Activated CD8-positive, alpha-beta T cell treated with anti-CD3 and anti-CD28 coated beads, Interleukin-2, amount 10 ng/mL, durations not matched to agents 7 days and 5 days (primary cell): Measurements from ENCODE around the gene FCN3. TPM values are rescaled to one million over a fixed set of nuclear protein-coding genes. Genes with fewer than 3 reads are reported as not detected.

Experiments used
- ATAC-seq: fragments of 150-1000 bp; cut with Tn5 transposase; one replicate; pipeline ENCODE4 v1.10.0; 2021; ENCODE audit warnings: moderate library complexity
- CTCF ChIA-PET: fragments of 350-600 bp; sonication (Branson Sonifier 250); formaldehyde crosslinking; loops from one replicate; lab custom pipeline; 2021; ENCODE audit warnings: antibody characterized with exemption; lab: Charles Lee
- POLR2A ChIA-PET: fragments of 350-600 bp; sonication (Branson Sonifier 250); formaldehyde crosslinking; loops from one replicate; lab custom pipeline; 2021; ENCODE audit warnings: antibody characterized with exemption; lab: Charles Lee
- DNase-seq: peaks from one replicate; pipeline ENCODE4 v3.0.0-alpha.2; 2020
- H3K27ac Mint-ChIP-seq: one replicate; pipeline ENCODE4 v1.8.0; 2021; ENCODE audit warnings: mild to moderate bottlenecking, mixed read lengths
- H3K27me3 Mint-ChIP-seq: one replicate; pipeline ENCODE4 v1.8.0; 2021; ENCODE audit warnings: low read depth, mixed read lengths
- H3K36me3 Mint-ChIP-seq: one replicate; pipeline ENCODE4 v1.8.0; 2021; ENCODE audit warnings: low read depth, mixed read lengths
- H3K4me1 Mint-ChIP-seq: one replicate; pipeline ENCODE4 v1.8.0; 2021; ENCODE audit warnings: low read depth, mixed read lengths
- H3K4me3 Mint-ChIP-seq: one replicate; pipeline ENCODE4 v1.8.0; 2021; ENCODE audit warnings: mild to moderate bottlenecking, mixed read lengths
- H3K9me3 Mint-ChIP-seq: one replicate; pipeline ENCODE4 v1.8.0; 2022; ENCODE audit warnings: mixed read lengths; ENCODE audit not compliant: insufficient read depth
- total RNA-seq, 2 experiments: library from RNA; stranded (reverse); gene quantifications; one replicate each; pipeline ENCODE4 v1.2.3, GENCODE V29; 2021

Gene FCN3
- total RNA-seq, 2 experiments from 2014 or later = not detected

GRCh38 chr1:27399251-27400025 is 24.8 kb upstream of the FCN3 start:
- H3K9me3 Mint-ChIP-seq = no peaks in the 10 kb centered on the region
- peaks cover 4% of the 10 kb centered on the region for H3K36me3 Mint-ChIP-seq
- H3K27me3 Mint-ChIP-seq = no peaks in the 10 kb centered on the region
- H3K4me1 Mint-ChIP-seq = peaks cover 27% of the 10 kb centered on the region
- no peak for ATAC-seq
- DNase-seq = no peak
- CTCF ChIA-PET = interaction anchor here (1.1 to 7.4 kb wide), 5 partner anchors 33 to 207 kb away, joined by 3 to 266 read pairs (median 7); partner anchors contain the start of gene MAP3K6
- no peak overlapping the region for H3K4me3 Mint-ChIP-seq
- POLR2A ChIA-PET = no interaction called here
- no peak overlapping the region for H3K27ac Mint-ChIP-seq

DNA sequence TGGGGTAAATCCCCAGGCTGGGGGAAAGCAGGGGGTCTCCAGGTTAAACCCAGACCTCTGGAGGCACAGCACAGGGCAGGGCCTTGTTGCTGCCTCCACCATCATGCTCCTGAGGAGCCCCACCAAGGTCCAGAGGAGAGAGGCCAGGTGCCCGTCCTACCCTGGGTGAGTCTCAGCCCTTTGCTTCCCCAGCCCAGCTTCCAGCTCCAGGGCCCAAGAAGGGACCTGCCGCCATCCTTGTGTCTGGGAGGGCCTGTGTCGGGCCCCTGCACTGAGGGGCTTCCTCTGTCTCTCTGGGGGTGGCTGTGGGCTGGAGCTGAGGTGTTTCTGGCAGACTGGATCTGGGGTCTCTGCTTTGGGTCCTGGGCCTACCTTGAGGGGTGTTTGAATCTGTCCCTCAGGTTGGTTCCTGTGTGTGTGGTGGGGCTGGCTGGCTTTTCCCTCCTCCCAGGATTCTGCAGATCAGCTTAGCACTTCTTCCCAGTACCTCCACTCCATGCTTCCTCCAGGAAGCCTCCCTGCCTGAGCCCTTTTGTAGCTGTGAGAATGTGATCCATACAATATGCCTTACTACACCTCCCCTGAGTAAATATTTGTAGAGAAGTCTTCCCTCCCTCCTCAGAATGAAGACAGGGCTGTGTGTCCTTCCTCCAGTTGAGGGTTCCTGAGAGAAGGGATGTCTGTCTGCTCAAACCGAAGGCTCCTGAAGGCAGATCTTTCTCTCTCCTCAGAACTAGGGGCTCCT is 24.0 kb upstream of the FCN3 start:
- Mint-ChIP-seq H3K4me3 (no peak overlapping the region), H3K36me3 (no peaks in the 10 kb centered on the region), H3K4me1 (peaks cover 19% of the 10 kb centered on the region), H3K9me3 (no peaks in the 10 kb centered on the region), H3K27me3 (no peaks in the 10 kb centered on the region), H3K27ac (no peak overlapping the region)
- ChIA-PET CTCF (interaction anchor here (0.5 to 7.4 kb wide), 9 partner anchors 11 to 264 kb away, joined by 3 to 266 read pairs (median 6); partner anchors contain the start of gene MAP3K6), POLR2A (interaction anchor here (0.8 kb wide), 1 partner anchor 209 kb away, joined by 3 read pairs; no protein-coding TSS in a partner anchor)
- ATAC-seq (no peak), DNase-seq (no peak)

DNA sequence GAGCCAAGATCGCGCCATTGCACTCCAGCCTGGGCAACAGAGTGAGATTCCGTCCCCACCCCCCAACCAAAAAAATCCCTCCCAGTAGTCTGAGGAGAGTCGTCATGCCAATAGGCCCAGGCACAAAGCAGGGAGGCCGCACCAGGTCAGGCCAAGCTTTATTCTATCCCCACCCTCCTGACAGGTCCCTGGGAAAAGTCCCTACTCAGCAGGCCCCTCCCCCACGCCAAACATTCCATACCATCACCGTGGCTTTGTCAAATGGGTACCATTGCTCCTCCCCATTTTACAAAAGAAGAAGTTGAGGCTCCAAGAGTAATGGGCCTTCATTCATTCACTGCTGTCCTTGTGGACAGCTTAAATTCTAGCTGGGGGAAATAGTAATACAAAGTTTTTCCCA is 23.1 kb upstream of the FCN3 start:
- Mint-ChIP-seq H3K9me3 (no peaks in the 10 kb centered on the region), H3K4me1 (peaks cover 17% of the 10 kb centered on the region), H3K27me3 (no peaks in the 10 kb centered on the region), H3K4me3 (no peak overlapping the region), H3K27ac (no peak overlapping the region), H3K36me3 (no peaks in the 10 kb centered on the region)
- POLR2A ChIA-PET = interaction anchor here (0.8 to 1.4 kb wide), 2 partner anchors 56 to 210 kb away, joined by 3 to 4 read pairs; partner anchors contain the start of gene SYTL1
- no peak for ATAC-seq
- CTCF ChIA-PET = interaction anchor here (0.7 to 7.4 kb wide), 12 partner anchors 10 to 265 kb away, joined by 3 to 266 read pairs (median 6); no protein-coding TSS in a partner anchor
- no peak for DNase-seq

DNA sequence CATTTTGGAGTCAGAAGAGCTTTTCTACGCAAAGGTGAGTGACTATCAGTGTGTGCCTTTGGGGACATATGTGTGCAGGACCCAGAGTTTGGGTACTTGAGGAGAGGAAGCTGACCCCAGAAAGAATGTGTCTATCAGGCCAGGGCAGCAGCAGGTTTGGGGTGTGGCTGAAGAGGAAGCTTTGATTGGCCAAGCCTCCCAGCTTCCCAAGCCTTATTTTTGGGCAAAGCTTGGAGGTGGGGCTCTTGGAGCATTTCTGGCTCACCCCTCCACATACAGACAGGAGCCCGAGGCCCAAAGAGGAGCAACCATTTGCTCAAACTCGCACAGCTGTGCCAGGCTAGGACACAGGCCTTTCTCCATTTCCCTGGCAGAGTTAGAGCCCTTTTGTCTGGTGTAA is 22.5 kb upstream of the FCN3 start:
- Mint-ChIP-seq H3K9me3 (no peaks in the 10 kb centered on the region), H3K27me3 (no peaks in the 10 kb centered on the region), H3K27ac (no peak overlapping the region), H3K36me3 (no peaks in the 10 kb centered on the region), H3K4me1 (peaks cover 15% of the 10 kb centered on the region), H3K4me3 (no peak overlapping the region)
- ChIA-PET CTCF (interaction anchor here (0.7 to 7.4 kb wide), 13 partner anchors 9 to 352 kb away, joined by 3 to 266 read pairs (median 5); no protein-coding TSS in a partner anchor), POLR2A (interaction anchor here (1.4 kb wide), 1 partner anchor 55 kb away, joined by 4 read pairs; the partner anchor contains the start of gene SYTL1)
- no peak for DNase-seq
- no peak for ATAC-seq

GRCh38 chr1:27395441-27396195 is 21.0 kb upstream of the FCN3 start:
- Mint-ChIP-seq H3K4me1 (peaks cover 23% of the 10 kb centered on the region), H3K4me3 (no peak overlapping the region), H3K27me3 (peaks cover 4% of the 10 kb centered on the region), H3K27ac (no peak overlapping the region), H3K9me3 (no peaks in the 10 kb centered on the region), H3K36me3 (no peaks in the 10 kb centered on the region)
- DNase-seq = peak; percentile 87
- peak; percentile 45 for ATAC-seq
- CTCF ChIA-PET = interaction anchor here (0.6 to 7.4 kb wide), 36 partner anchors 9 to 351 kb away, joined by 3 to 266 read pairs (median 6); partner anchors contain the start of genes AHDC1, CD164L2, FAM76A and MAP3K6
- POLR2A ChIA-PET = interaction anchor here (0.6 to 1.5 kb wide), 4 partner anchors 39 to 254 kb away, joined by 3 to 6 read pairs (median 4); no protein-coding TSS in a partner anchor

GRCh38 chr1:27394925-27395324 is 20.3 kb upstream of the FCN3 start:
- Mint-ChIP-seq H3K4me1 (peaks cover 23% of the 10 kb centered on the region), H3K36me3 (no peaks in the 10 kb centered on the region), H3K27me3 (peaks cover 8% of the 10 kb centered on the region), H3K9me3 (no peaks in the 10 kb centered on the region), H3K27ac (no peak overlapping the region), H3K4me3 (no peak overlapping the region)
- no peak for ATAC-seq
- ChIA-PET POLR2A (interaction anchor here (1.1 to 1.5 kb wide), 2 partner anchors 38 to 98 kb away, joined by 3 to 6 read pairs; no protein-coding TSS in a partner anchor), CTCF (interaction anchor here (0.7 to 7.4 kb wide), 37 partner anchors 9 to 398 kb away, joined by 3 to 266 read pairs (median 6); partner anchors contain the start of genes AHDC1, CD164L2, FAM76A and MAP3K6)
- DNase-seq = no peak

DNA sequence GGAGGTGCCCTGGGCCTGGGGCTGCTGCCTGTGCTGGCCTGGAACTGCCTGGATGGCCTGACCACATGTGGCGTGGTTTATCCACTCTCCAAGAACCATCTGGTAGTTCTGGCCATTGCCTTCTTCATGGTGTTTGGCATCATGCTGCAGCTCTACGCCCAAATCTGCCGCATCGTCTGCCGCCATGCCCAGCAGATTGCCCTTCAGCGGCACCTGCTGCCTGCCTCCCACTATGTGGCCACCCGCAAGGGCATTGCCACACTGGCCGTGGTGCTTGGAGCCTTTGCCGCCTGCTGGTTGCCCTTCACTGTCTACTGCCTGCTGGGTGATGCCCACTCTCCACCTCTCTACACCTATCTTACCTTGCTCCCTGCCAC is 19.6 kb upstream of the FCN3 start:
- ChIA-PET CTCF (interaction anchor here (0.7 to 7.4 kb wide), 27 partner anchors 8 to 397 kb away, joined by 3 to 266 read pairs (median 7); partner anchors contain the start of genes AHDC1, CD164L2, FAM76A and MAP3K6), POLR2A (interaction anchor here (1.1 to 1.5 kb wide), 2 partner anchors 37 to 98 kb away, joined by 3 to 6 read pairs; no protein-coding TSS in a partner anchor)
- DNase-seq (no peak), ATAC-seq (no peak)
- Mint-ChIP-seq H3K27ac (no peak overlapping the region), H3K36me3 (no peaks in the 10 kb centered on the region), H3K4me3 (peak overlapping the region; percentile 25), H3K9me3 (no peaks in the 10 kb centered on the region), H3K4me1 (peaks cover 23% of the 10 kb centered on the region), H3K27me3 (peaks cover 9% of the 10 kb centered on the region)

DNA sequence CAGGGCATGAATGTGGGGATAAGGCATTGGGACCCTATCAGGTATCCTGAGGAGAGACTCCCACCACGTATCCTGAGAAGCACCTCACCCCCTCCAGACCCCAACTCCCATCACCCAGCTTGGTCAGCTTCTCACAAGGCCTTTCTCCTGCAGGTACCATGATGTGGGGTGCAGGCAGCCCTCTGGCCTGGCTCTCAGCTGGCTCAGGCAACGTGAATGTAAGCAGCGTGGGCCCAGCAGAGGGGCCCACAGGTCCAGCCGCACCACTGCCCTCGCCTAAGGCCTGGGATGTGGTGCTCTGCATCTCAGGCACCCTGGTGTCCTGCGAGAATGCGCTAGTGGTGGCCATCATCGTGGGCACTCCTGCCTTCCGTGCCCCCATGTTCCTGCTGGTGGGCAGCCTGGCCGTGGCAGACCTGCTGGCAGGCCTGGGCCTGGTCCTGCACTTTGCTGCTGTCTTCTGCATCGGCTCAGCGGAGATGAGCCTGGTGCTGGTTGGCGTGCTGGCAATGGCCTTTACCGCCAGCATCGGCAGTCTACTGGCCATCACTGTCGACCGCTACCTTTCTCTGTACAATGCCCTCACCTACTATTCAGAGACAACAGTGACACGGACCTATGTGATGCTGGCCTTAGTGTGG is 19.1 kb upstream of the FCN3 start:
- H3K36me3 Mint-ChIP-seq = no peaks in the 10 kb centered on the region
- ChIA-PET CTCF (interaction anchor here (1.0 to 7.4 kb wide), 8 partner anchors 37 to 269 kb away, joined by 3 to 266 read pairs (median 22); partner anchors contain the start of gene AHDC1), POLR2A (no interaction called here)
- peak overlapping the region; percentile 74 for H3K4me3 Mint-ChIP-seq
- H3K4me1 Mint-ChIP-seq = peaks cover 23% of the 10 kb centered on the region
- no peaks in the 10 kb centered on the region for H3K9me3 Mint-ChIP-seq
- ATAC-seq = no peak
- H3K27me3 Mint-ChIP-seq = peaks cover 10% of the 10 kb centered on the region
- no peak for DNase-seq
- no peak overlapping the region for H3K27ac Mint-ChIP-seq

GRCh38 chr1:27392778-27393635 is 18.4 kb upstream of the FCN3 start:
- H3K9me3 Mint-ChIP-seq = no peaks in the 10 kb centered on the region
- peak overlapping the region; percentile 72 for H3K27ac Mint-ChIP-seq
- H3K4me3 Mint-ChIP-seq = peak overlapping the region; percentile 74
- H3K27me3 Mint-ChIP-seq = peaks cover 12% of the 10 kb centered on the region
- CTCF ChIA-PET = interaction anchor here (0.6 to 7.4 kb wide), 4 partner anchors 70 to 270 kb away, joined by 3 to 266 read pairs (median 3); partner anchors contain the start of gene AHDC1
- DNase-seq = no peak
- H3K36me3 Mint-ChIP-seq = no peaks in the 10 kb centered on the region
- no peak for ATAC-seq
- POLR2A ChIA-PET = no interaction called here
- H3K4me1 Mint-ChIP-seq = peaks cover 25% of the 10 kb centered on the region
